HG03280 (cell line): ENCODE data around the gene ORM2.
"Not testable (repeated sequence)": the region's sequence is repeated elsewhere in the genome, so short reads cannot be mapped to it uniquely, and the experiment has no call there.

Source experiments
- ATAC-seq: cut with Tn5 transposase; IDR thresholded peaks from one replicate; pipeline ENCODE4 v1.9.1; 2021; ENCODE audit warnings: mild to moderate bottlenecking, moderate library complexity; ENCODE audit not compliant: unreplicated experiment

ORM2 gene

GRCh38 chr9:114329625-114330022 lies at the start of gene ORM2:
TSS of gene ORM2 (plus strand) at chr9:114329869. CDS start at chr9:114329905, 36 bp downstream.
- ATAC-seq = not testable (repeated sequence)

GRCh38 chr9:114280636-114281472 lies 48.8 kb upstream of the ORM2 start:
- ATAC-seq = no peak

- no peak for ATAC-seq
Observed at GRCh38 chr9:114281473-114282103, 48.1 kb upstream of the ORM2 start.

- ATAC-seq = no peak
Observed at GRCh38 chr9:114282104-114282485, 47.6 kb upstream of the ORM2 start.

- ATAC-seq = no peak
Observed at GRCh38 chr9:114282507-114282906, 47.2 kb upstream of the ORM2 start.

- no peak for ATAC-seq
Observed at GRCh38 chr9:114282926-114283325, 46.7 kb upstream of the ORM2 start.

- no peak for ATAC-seq
Observed at GRCh38 chr9:114283551-114284111, 46.0 kb upstream of the ORM2 start.

- ATAC-seq = no peak
Observed at GRCh38 chr9:114284316-114285060, 45.2 kb upstream of the ORM2 start.

GRCh38 chr9:114285166-114285867 lies 44.4 kb upstream of the ORM2 start:
- ATAC-seq = no peak

- no peak for ATAC-seq
Observed at GRCh38 chr9:114286146-114286679, 43.5 kb upstream of the ORM2 start.

- ATAC-seq = no peak
Observed at GRCh38 chr9:114287001-114287762, 42.5 kb upstream of the ORM2 start.

GRCh38 chr9:114287763-114288192 lies 41.9 kb upstream of the ORM2 start:
- no peak for ATAC-seq

GRCh38 chr9:114288193-114289091 lies 41.2 kb upstream of the ORM2 start:
- no peak for ATAC-seq

GRCh38 chr9:114289106-114289505 lies 40.6 kb upstream of the ORM2 start:
- no peak for ATAC-seq

GRCh38 chr9:114289571-114290481 lies 39.8 kb upstream of the ORM2 start:
- no peak for ATAC-seq

GRCh38 chr9:114290561-114290986 lies 39.1 kb upstream of the ORM2 start:
- ATAC-seq = no peak

- no peak for ATAC-seq
Observed at GRCh38 chr9:114291064-114291474, 38.6 kb upstream of the ORM2 start.
